HG03139 (cell line): ENCODE data around the gene TMCO1.
"Not testable (repeated sequence)": the region's sequence is repeated elsewhere in the genome, so short reads cannot be mapped to it uniquely, and the experiment has no call there.

Source experiments
- ATAC-seq: cut with Tn5 transposase; IDR thresholded peaks from one replicate; pipeline ENCODE4 v1.9.1; 2021; ENCODE audit not compliant: unreplicated experiment

Gene TMCO1, protein sequence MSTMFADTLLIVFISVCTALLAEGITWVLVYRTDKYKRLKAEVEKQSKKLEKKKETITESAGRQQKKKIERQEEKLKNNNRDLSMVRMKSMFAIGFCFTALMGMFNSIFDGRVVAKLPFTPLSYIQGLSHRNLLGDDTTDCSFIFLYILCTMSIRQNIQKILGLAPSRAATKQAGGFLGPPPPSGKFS

DNA sequence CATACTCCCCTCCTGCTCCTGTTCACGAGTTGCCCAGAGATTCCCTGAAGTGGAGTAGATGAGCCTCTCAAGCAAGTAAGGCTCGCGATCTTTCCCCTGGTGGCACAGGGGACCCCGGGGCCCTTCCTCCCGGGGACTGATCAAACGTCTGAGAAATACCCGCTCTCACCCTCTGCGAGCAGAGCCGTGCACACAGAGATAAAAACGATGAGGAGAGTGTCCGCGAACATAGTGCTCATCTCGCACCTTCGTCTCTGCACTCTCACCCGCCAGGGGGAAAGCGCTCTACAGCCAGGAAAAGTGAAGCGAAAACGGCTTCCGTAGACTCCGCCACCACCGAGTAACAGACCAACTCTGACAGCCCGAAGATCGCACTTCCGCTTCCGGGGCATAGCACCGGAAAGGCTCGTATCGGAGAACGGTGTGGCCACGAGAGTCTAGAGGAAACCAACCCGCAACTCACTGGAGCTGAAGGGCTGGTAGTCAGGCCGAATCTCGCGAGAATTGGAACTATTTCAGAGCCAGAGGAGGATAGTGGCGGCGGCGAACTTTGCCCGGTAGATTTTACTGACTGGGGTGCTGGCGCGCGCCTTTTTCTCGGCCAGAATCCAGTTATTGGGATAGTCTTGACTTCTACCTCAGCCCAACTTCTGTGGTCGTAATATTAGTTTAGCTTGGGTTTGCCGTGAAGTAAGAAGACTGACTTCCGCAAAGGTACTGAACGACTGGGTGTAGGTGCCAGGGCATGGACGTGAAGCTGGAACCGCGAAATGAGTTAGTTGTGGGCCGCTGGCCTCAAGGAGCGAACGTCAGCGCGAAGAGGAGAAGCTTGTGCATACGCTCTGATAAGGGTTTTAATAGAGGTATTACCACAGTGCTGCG, at the start of gene TMCO1:
Gene TMCO1, minus strand, starts transcription at position 356 of the 882 bp plus-strand sequence. Its CDS starts 117 bp downstream, at position 239.
- ATAC-seq: peak; percentile 100

DNA sequence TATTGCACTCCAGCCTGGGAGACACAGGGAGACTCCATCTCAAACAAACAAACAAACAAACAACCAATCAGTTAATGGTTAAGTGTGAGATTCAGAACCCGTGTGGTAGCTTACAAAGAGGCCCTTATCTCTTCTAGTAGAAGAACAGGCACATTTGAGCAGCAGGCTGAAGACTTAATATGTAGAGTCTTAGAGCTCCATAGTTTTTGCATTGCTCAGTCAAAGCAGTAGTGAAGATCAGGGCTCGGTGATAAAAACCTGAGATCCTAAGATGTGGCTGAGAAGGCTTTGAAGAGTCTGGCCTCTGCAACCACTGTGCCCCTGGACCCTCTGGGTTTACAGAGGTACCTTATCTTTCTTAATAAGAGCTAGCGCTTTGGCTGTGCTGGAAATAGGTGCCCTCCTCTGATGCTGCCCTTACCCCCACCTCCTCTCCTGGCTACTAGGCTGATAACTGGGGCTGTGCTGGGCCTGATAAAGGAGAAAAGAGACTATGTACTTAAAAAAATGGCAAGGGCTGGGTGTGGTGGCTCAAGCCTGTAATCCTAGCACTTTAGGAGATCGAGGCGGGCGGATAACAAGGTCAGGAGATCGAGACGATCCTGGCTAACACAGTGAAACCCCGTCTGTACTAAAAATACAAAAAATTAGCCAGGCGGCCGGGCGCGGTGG, 48.3 kb upstream of the TMCO1 start:
- no peak for ATAC-seq

DNA sequence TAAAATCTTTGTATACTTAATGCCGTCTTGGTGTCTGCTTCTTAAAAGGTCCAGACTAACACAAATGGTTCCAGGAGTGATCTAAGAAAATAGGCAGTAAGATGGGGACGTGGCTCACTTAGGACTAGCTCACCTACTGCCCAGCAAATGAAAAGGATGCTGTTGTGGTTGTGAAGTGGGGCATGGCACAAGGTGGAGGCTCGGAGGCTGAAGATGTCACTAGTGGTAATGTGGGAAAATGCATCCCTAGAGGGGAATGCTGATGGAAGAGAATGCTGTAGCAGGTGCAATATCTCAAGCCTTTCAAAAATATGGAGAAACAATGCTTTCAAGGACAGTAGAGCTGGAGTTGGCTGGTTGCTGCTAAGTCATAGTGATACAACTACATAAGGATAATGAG, 47.5 kb upstream of the TMCO1 start:
- no peak for ATAC-seq

DNA sequence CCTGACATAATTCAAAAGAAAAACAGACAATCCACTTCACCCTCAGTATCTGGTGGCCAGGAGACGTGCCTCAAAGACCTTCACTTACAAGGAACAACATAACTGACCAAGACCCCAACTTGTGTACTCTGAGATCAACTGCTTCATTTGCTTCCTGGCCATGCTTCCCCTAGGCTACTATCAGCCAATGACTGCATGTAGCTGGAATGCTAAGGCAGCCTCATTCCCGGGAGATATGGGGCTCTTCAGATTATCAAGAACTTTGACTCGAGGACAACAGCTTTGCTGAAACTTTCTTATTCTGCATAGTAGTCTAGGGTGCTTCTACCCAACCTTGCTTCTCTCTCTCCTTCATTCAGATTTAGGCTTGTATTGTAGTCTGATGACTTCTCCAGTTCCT, 47.1 kb upstream of the TMCO1 start:
- ATAC-seq: no peak

DNA sequence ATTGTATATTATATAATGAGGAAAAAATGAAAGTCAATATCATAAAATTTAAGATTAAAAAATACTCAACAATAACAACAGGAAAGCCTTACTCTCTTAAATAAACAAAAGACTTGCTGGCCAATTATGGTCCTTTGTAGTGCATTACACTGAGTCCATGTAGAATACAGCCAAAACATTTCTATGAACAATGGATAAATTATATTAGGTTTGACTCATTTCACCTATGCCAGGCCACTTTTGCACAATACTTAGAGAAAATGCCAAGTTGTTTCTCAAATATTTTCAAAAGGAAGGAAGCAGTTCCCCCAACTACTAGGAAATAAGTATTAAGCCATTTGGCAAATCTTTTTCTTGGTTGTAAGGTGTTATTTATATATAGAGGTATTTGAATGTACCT, 38.9 kb upstream of the TMCO1 start:
- no peak for ATAC-seq

DNA sequence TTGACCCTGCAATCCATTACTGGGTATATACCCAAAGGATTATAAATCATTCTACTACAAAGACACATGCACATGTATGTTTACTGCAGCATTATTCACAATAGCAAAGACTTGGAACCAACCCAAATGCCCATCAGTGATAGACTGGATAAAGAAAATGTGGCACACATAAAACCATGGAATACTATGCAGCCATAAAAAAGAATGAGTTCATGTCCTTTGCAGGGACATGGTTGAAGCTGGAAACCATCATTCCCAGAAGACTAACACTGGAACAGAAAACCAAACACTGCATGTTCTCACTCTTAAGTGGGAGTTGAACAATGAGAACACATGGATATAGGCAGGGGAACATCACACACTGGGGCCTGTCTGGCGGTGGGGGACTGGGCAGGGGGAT, 35.8 kb upstream of the TMCO1 start:
- not testable (repeated sequence) for ATAC-seq

DNA sequence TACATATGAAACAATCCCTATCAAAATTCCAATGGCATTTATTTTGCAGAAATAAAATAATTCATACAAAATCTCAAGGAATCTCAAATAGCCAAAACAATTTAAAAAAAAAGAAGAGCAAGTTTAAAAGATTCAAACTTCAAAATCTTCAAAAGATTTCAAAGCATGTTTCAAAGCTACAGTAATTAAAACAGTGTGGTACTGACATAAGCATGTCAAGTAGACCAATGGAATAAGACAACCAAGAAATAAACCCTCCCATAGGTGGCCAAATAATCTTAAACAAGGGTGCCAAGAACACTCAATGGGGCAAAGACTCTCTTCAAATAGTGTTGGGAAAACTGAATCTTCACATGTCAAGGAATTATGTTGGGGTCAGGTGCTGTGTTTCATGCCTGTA, 30.7 kb upstream of the TMCO1 start:
- no peak for ATAC-seq

DNA sequence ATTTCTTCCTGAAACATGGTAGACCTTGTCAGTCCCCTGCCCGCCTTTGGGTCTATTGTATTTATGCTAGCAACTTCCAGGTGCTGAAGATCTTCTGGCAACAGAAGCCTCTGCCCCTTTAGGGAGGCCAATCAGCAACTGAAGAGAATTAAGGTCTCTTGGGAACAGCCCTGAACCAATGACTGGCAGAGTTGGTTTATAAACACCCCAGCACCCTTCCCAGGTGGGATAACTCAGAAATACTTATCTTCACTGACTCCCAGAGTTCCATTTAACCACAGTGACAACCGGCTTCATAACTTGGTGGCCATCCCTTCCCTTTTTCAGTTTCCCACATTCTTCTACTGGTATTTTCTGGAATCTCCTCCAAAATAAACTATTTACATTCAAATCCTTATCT, 27.2 kb upstream of the TMCO1 start:
- ATAC-seq: no peak

DNA sequence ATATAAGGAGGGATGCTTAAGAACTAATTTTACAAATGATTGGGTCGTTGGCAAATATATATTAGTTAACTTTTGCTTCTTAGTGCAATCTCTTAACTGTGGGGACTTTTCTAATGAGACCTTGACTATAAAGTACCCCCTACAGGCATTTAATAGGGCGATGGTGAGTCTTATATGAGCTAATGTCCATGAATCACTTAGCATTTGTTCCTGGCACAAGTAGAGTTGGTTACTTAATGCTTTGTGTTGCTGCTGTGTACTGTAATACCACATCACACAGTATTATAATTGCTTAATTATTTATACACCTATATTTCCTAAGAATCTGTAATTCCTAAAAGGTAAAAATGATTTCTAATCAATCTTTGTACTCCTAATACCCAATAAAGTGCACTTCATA, 25.3 kb upstream of the TMCO1 start:
- ATAC-seq: no peak

DNA sequence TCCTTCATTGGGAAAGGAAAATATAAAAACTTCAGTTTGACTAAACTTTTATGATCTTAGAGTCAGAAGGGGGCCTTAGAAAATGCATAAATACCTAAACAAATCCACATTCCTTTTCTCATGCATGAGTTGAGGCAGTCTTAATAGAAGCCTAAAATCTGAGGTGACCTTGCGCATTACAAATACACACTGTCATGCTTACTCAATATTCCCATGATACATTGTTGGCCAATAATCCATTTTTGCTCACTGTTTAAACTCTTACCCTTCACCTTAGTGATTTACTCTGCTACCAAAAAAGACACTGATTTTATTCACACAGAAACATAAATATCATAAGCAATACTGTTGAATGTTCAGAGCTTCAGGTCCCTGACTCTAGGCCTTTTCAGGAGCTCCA, 19.1 kb upstream of the TMCO1 start:
- no peak for ATAC-seq

DNA sequence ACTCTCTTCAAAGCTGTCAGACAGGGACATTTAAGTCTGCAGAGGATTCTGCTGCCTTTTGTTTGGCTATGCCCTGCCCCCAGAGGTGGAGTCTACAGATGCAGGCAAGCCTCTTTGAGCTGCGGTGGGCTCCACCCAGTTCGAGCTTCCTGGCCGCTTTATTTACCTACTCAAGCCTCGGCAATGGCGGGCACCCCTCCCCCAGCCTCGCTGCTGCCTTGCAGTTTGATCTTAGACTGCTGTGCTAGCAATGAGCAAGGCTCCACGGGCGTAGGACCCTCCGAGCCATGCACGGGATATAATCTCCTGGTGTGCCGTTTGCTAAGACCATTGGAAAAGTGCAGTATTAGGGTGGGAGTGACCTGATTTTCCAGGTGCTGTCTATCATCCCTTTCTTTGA, 14.9 kb upstream of the TMCO1 start:
- ATAC-seq: not testable (repeated sequence)

DNA sequence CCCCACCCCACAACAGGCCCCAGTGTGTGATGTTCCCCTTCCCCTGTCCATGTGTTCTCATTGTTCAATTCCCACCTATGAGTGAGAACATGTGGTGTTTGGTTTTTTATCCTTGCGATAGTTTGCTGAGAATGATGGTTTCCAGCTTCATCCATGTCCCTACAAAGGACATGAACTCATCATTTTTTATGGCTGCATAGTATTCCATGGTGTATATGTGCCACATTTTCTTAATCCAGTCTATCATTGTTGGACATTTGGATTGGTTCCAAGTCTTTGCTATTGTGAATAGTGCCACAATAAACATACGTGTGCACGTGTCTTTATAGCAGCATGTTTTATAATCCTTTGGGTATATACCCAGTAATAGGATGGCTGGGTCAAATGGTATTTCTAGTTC, 9.5 kb upstream of the TMCO1 start:
- ATAC-seq: not testable (repeated sequence)

DNA sequence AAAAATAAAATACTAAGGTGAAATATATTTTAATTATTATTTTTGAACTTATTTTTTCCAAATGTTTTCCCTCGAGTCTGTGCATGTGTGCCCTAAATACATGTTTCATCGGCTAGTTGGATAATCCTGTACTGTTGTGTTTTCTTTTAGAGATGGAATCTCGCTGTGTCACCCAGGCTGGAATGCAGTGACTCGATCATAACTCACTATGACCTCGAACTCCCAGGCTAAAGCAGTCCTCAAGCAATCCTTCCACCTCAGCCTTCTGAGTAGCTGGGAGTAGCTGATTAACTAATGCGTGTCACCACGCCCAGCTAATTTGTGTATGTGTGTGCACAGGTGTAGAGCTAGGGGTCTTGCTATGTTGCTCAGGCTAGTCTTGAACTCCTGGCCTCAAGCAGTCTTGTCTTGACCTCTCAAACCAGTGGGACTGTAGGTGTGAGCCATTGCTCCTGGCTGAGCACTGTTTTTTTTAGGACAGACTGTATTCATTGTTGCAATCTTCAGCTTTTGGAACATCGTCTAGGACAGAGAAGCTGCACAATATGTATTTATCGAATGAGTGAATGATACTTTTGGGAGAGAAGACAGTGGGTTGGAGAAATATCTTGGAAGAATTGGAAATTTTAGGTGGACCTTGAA, 4.8 kb upstream of the TMCO1 start:
- no peak for ATAC-seq

DNA sequence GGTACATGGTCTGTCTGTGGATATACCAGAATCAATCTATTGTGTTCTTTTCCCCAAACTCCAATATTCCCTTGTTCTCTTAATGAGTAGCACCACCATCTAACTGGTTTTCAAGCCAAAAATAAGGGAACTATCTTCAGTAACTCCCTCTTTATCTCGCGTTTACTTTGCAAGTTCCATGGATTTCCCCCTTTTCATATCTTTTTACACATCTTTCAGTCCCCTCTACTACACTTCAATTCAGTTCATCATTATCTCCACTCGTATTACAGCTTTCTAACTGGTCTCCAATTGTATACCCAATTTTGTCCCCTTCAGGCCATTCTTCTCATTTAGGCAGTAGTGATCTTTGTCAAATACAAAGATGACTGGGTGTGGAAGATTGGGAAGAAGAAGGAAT, 4.1 kb upstream of the TMCO1 start:
- no peak for ATAC-seq

DNA sequence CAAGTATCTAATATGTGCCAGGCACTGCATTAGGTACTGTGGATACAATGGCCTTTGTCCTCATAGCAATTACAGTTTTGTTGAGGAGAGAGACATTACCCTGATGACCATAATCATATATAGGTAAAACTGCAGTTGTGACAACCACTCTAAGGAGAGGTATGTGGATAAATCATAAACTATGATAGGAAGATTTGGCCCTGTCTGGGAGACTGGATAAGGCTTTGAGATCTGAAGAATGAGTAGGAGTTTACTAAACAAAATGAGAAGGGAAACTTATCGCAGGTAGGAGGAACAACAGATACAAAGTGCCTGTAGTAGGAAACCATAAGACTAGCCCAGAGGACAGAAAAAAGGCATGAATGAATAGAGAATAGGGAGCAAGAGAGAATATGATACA, 4.4 kb downstream of the TMCO1 start:
- no peak for ATAC-seq

DNA sequence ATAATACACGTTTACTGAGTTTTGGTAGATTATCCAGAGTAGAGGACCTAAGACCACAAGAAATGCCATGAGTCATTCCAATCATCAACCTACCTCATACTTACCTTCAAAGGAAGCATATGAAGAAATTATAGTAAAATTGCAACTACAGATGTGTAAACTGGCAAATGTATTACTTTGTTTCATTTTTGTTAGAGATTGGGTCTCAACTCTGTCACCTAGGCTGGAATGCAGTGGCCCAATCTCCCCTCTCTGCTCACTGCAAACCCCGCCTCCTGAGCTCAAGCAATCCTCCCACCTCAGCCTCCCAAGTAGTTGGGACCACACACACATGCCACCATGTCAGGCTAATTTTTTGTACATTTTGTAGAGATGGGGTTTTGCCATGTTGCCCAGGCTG, 5.2 kb downstream of the TMCO1 start:
- ATAC-seq: no peak

DNA sequence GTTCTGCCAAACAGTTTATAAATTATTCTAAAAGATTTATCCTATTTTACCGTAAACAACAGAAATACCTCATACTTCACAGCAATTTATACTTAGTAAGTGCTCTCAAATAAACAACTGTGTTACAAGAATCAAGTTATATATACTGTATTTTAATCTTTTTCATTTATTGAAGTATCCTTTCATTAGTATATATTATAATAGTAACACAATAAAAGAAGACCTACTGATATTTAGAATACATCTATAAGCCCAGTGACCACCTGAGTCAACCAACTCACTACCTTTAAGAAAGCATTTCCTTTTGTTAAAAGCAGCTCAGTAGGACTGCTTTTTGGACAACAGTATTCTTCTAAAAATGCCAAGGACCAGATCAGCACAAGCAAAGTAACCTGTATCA, 5.9 kb downstream of the TMCO1 start:
- no peak for ATAC-seq

DNA sequence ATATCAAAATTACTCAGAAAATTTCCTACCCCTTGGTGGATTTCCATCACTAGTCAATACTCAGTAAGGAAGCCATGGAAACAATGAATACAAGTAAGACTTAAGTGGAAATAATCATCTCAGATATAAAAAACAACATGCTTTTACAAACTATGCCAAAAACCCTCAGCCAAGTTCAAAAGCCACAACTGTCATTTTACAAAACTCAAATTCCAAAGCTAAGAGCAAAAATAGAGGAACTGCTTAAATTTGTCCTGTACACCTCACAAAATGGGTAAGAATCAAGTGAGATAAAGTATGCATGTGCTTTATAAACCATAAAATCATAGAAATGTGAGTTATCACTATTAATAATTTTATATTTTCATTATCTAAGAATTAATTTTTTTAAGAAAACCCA, 9.6 kb downstream of the TMCO1 start:
- ATAC-seq: no peak

DNA sequence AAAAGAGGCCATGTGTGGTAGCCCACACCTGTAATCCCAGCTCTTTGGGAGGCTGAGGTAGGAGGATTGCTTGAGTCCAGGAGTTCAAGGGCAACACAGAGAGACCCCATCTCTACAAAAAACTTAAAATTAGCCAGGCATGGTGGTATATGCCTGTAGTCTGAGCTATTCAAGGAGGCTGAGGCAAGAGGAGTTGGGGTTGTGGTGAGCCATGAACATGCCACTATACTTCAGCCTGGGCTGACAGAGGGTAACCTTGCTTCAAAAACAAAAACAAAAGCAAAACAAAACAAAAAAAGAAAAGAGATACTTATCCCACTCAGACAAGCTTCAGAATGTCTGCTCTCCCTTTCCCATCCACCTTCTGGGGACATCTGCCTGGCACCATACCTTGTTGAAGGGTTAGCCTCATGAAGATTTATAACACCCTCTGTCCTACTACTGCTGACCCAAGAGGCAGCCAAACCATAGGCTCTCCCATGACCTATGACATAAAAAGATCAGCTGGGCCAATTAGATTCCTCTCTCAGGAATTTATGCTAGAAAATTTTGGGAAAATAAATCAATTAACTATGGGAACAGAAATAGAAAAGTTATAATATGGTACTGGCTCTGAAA, 13.2 kb downstream of the TMCO1 start:
- no peak for ATAC-seq

DNA sequence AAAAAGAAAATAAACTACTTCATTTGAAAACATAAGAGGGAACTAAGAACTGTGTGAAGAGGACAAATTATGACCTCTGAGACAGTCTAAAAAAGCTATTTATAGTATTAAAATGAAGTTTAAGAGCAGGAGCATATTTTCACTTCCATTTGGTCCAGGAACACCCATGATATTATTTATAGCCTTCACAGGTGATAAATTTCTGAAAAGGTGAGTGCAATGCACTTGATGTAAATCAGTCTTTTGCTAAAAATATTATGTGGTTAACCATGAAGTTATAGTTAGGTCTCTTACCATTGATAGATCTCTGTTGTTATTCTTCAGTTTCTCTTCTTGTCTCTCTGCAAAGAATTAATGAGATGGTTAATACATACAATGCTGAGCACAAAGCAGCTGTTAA, 14.7 kb downstream of the TMCO1 start:
- ATAC-seq: peak; percentile 82

DNA sequence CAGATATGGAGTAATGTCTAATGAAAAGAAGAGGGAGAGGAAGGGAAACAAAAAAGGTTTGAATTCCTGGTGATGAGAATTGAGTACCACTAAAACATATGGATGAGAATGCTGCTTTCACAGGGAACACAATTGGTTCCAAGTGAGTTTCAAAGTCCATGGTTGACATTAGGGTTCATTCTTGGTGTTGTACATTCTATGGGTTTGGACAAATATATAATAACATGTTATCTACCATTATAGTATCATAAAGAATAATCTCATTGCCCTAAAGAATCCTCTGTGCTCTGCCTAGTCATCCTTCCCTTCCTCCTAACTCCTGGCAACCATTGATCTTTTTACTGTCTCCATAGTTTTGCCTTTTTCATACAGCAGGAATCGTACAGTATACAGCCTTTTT, 20.1 kb downstream of the TMCO1 start:
- no peak for ATAC-seq
